Esophagus squamous epithelium (tissue), 4 donors: ENCODE measurements around the gene CERT1.

Experiments
- POLR2A ChIP-seq, 4 donors: fragments of 450-650 bp; IDR thresholded peaks; one replicate each; pipeline ENCODE4 v1.6.1; 2017; ENCODE audit warnings: antibody characterized with exemption in 4 of 4, mild to moderate bottlenecking in 4 of 4, moderate library complexity in 3 of 4
- TF ChIP-seq, protein P1 (sequence below), 6 experiments: fragments of 450-650 bp in 4 of 6; fragments of 200-600 bp in 2 of 6; sonication (generic) in 2 of 6; IDR thresholded peaks; one replicate each; pipeline ENCODE4 v1.5.1; 2016 to 2019; ENCODE audit warnings: antibody characterized with exemption in 6 of 6, mild to moderate bottlenecking in 4 of 6, moderate library complexity in 4 of 6

DNA sequence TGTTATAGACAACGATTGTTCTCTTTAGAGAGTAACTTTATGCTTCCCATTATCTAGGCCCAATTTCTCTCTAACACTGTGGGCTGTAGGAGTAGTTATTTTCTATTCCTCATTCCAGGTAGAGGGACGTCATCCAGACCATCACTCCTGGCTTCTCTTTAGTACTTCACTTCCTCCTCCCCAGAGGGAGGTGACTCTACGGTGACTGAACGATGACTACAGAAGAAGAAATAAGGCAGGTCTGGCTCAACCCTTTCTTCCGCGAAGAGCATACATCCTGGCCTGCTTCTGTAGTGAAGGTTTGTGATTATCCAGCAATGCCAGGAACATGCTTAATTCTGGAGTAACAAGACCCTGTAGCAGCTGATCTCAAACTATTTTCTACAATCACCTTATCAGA lies 123.6 kb downstream of the CERT1 start:
- TF ChIP-seq, protein P1, sequence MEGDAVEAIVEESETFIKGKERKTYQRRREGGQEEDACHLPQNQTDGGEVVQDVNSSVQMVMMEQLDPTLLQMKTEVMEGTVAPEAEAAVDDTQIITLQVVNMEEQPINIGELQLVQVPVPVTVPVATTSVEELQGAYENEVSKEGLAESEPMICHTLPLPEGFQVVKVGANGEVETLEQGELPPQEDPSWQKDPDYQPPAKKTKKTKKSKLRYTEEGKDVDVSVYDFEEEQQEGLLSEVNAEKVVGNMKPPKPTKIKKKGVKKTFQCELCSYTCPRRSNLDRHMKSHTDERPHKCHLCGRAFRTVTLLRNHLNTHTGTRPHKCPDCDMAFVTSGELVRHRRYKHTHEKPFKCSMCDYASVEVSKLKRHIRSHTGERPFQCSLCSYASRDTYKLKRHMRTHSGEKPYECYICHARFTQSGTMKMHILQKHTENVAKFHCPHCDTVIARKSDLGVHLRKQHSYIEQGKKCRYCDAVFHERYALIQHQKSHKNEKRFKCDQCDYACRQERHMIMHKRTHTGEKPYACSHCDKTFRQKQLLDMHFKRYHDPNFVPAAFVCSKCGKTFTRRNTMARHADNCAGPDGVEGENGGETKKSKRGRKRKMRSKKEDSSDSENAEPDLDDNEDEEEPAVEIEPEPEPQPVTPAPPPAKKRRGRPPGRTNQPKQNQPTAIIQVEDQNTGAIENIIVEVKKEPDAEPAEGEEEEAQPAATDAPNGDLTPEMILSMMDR (IDR thresholded peaks at IDR 0.05) = no peak
- no peak for TF ChIP-seq POLR2A (IDR thresholded peaks at IDR 0.05)
